Prostate gland (tissue), 2 donors: ENCODE data around the gene SLC23A1. TPM values are rescaled to one million over a fixed set of nuclear protein-coding genes. Genes with fewer than 3 reads are reported as not detected.

ENCODE experiments used
- DNase-seq: peaks from one replicate; pipeline ENCODE4 v3.0.0-alpha.2; 2019; ENCODE audit warnings: low spot score
- H3K27ac ChIP-seq, 2 donors: fragments of 200-600 bp; sonication (generic); 2 replicates each; pipeline ENCODE4 v1.5.1; 2017 to 2019
- H3K27me3 ChIP-seq: fragments of 200-600 bp; sonication (generic); replicated peaks from 2 replicates; pipeline ENCODE4 v1.5.1; 2019; ENCODE audit not compliant: insufficient read depth
- H3K36me3 ChIP-seq, 2 donors: fragments of 200-600 bp; sonication (generic); 1 replicate in 1 of 2; 2 replicates in 1 of 2; pipeline versions ENCODE4 v1.5.1 to v1.8.1; 2017 to 2019
- H3K4me1 ChIP-seq: fragments of 200-600 bp; sonication (generic); replicated peaks from 2 replicates; pipeline ENCODE4 v1.5.1; 2019
- H3K4me3 ChIP-seq, 2 donors: fragments of 200-600 bp; sonication (generic); 2 replicates each; pipeline ENCODE4 v1.5.1; 2017 to 2019
- H3K9me3 ChIP-seq: fragments of 200-600 bp; sonication (generic); 2 replicates; pipeline ENCODE4 v1.5.1; 2017
- CTCF ChIP-seq, 4 experiments: fragments of 200-600 bp in 2 of 4; fragments of 450-650 bp in 2 of 4; sonication (generic) in 2 of 4; IDR thresholded peaks; 1 replicate in 3 of 4; 2 replicates in 1 of 4; pipeline ENCODE4 v1.5.1; 2016 to 2019; ENCODE audit warnings: antibody characterized with exemption in 4 of 4, mild to moderate bottlenecking in 2 of 4, moderate library complexity in 2 of 4
- POLR2A ChIP-seq: fragments of 450-650 bp; IDR thresholded peaks from one replicate; pipeline ENCODE4 v1.6.1; 2016; ENCODE audit warnings: antibody characterized with exemption, mild to moderate bottlenecking
- POLR2AphosphoS5 ChIP-seq: sonication (generic); formaldehyde crosslinking; IDR thresholded peaks from one replicate; pipeline ENCODE4 v1.6.1; 2017; ENCODE audit warnings: antibody characterized with exemption
- WGBS: methylation state at CpG from one replicate; pipeline ENCODE4 v1.1.5; 2018; 5-methylcytosine and 5-hydroxymethylcytosine counted together
- intact Hi-C: fragments of 100-400 bp; cut with DNase I; formaldehyde crosslinking; loops from one replicate; pipeline ENCODE4 v1.14.2; 2022
- total RNA-seq, 2 donors: library from RNA; depleted of rRNA; stranded (reverse); fragments of >200 nt; gene quantifications; one replicate each; pipeline ENCODE4 v1.1.0, GENCODE V29; 2016

SLC23A1 gene
- total RNA-seq, 2 donors from 2014 or later: 11.5 to 26.3 TPM

- Histone ChIP-seq H3K36me3 (no peaks in the 10 kb centered on the region), H3K4me1 (peaks cover 32% of the 10 kb centered on the region), H3K27me3 (no peaks in the 10 kb centered on the region), H3K27ac (peak overlapping the region in 1 of 2 donors; percentile 79), H3K4me3 (no peak overlapping the region), H3K9me3 (no peaks in the 10 kb centered on the region)
- 71% methylated on average over 5 of the region's 5 CpGs for WGBS
- DNase-seq: no peak
- TF ChIP-seq POLR2A: no peak
- TF ChIP-seq POLR2AphosphoS5: no peak
- no peak for TF ChIP-seq CTCF (IDR thresholded peaks at IDR 0.05)
- intact Hi-C loops: no loop called here
Observed at GRCh38 chr5:139386050-139386438, 2.9 kb upstream of the SLC23A1 start.

GRCh38 chr5:139385061-139386049, 2.3 kb upstream of the SLC23A1 start:
- DNase-seq: no peak
- intact Hi-C loops: no loop called here
- peak overlapping the region in 1 of 2 donors; percentile 9 for H3K4me3 ChIP-seq
- no peaks in the 10 kb centered on the region for H3K36me3 ChIP-seq
- H3K27ac ChIP-seq: peak overlapping the region; percentile 77 to 79
- WGBS: 52% methylated on average over 8 of the region's 8 CpGs
- H3K4me1 ChIP-seq: peaks cover 26% of the 10 kb centered on the region
- no peaks in the 10 kb centered on the region for H3K9me3 ChIP-seq
- no peaks in the 10 kb centered on the region for H3K27me3 ChIP-seq
- TF ChIP-seq CTCF (IDR thresholded peaks at IDR 0.05) (peak in 2 of 4 experiments; percentile 29 to 32), POLR2AphosphoS5 (no peak)

GRCh38 chr5:139384591-139385051, 1.5 kb upstream of the SLC23A1 start:
- no peaks in the 10 kb centered on the region for H3K36me3 ChIP-seq
- H3K27ac ChIP-seq: peak overlapping the region; percentile 77 to 79
- 65% methylated on average over 9 of the region's 9 CpGs for WGBS
- no peaks in the 10 kb centered on the region for H3K9me3 ChIP-seq
- H3K27me3 ChIP-seq: no peaks in the 10 kb centered on the region
- DNase-seq: no peak
- TF ChIP-seq POLR2A (no peak), POLR2AphosphoS5 (no peak), CTCF (IDR thresholded peaks at IDR 0.05) (no peak)
- H3K4me3 ChIP-seq: peak overlapping the region in 1 of 2 donors; percentile 19
- H3K4me1 ChIP-seq: peaks cover 24% of the 10 kb centered on the region
- intact Hi-C loops: no loop called here

- Histone ChIP-seq H3K4me1 (peaks cover 23% of the 10 kb centered on the region), H3K36me3 (no peaks in the 10 kb centered on the region), H3K27me3 (no peaks in the 10 kb centered on the region), H3K9me3 (no peaks in the 10 kb centered on the region), H3K4me3 (peak overlapping the region in 1 of 2 donors; percentile 19), H3K27ac (peak overlapping the region; percentile 77 to 79)
- DNase-seq: peak; percentile 69
- WGBS: 60% methylated on average over 7 of the region's 7 CpGs
- intact Hi-C loops: no loop called here
- TF ChIP-seq CTCF (IDR thresholded peaks at IDR 0.05) (peak in 1 of 4 experiments; percentile 16), POLR2AphosphoS5 (peak; percentile 61), POLR2A (no peak)
Observed at GRCh38 chr5:139383993-139384590, 995 bp upstream of the SLC23A1 start.
